ENCODE measurements around the gene LINGO1.

LINGO1 gene

GRCh38 chr15:77584691-77585090 lies 48.0 kb downstream of the LINGO1 start:
- H3K36me3 ChIP-seq (ENCODE audit: control insufficient read depth in 1 of 2, insufficient read depth in 2 of 2, low read depth in 1 of 2, low read length in 2 of 2): no peaks in the 10 kb centered on the region
- no peak overlapping the region for H2AFZ ChIP-seq (ENCODE audit: low read depth, low read length)
- H3K14ac ChIP-seq (ENCODE audit: low read length in 2 of 2): no peak overlapping the region
- no peak overlapping the region for H2BK120ac ChIP-seq (ENCODE audit: low read depth, low read length)
- no peak overlapping the region for H3K27ac ChIP-seq (ENCODE audit: low read length, poor library complexity, severe bottlenecking)
- no peak for DNase-seq
- no peaks in the 10 kb centered on the region for H3K4me1 ChIP-seq (ENCODE audit: control insufficient read depth, insufficient read depth, low read depth, low read length)
- H3K27me3 ChIP-seq (ENCODE audit: control insufficient read depth in 1 of 2, insufficient read depth in 1 of 2, low read length in 2 of 2): peaks cover 61 to 76% of the 10 kb centered on the region in 2 experiments
- H3K18ac ChIP-seq (ENCODE audit: low read depth in 1 of 2, low read length in 2 of 2): no peak overlapping the region
- H2BK5ac ChIP-seq (ENCODE audit: low read depth, low read length, poor library complexity, severe bottlenecking): no peak overlapping the region
- H3K79me1 ChIP-seq (replicated peaks; ENCODE audit: low read length, poor library complexity, severe bottlenecking): no peaks in the 10 kb centered on the region
- no peak overlapping the region for H3K9ac ChIP-seq (ENCODE audit: low read length)
- no peak overlapping the region for H3K4ac ChIP-seq (ENCODE audit: low read depth in 1 of 2, low read length in 2 of 2)
- H4K8ac ChIP-seq (ENCODE audit: low read length): no peak overlapping the region
- H2BK15ac ChIP-seq (ENCODE audit: low read depth, poor library complexity, severe bottlenecking): no peak overlapping the region
- H3K4me3 ChIP-seq (ENCODE audit: insufficient read depth in 1 of 2, low read depth in 1 of 2, low read length in 2 of 2): no peak overlapping the region
- H3K4me2 ChIP-seq (ENCODE audit: low read length, poor library complexity, severe bottlenecking): no peak overlapping the region
- no peak overlapping the region for H2AK5ac ChIP-seq (ENCODE audit: low read length, severe bottlenecking)
- WGBS: 72% methylated on average over 11 of the region's 11 CpGs
- no peak overlapping the region for H3K23ac ChIP-seq (ENCODE audit: low read length in 2 of 2)
- no peak overlapping the region for H4K91ac ChIP-seq (ENCODE audit: low read length)
- H2BK12ac ChIP-seq (ENCODE audit: low read length in 2 of 2): no peak overlapping the region
- H3K9me3 ChIP-seq (ENCODE audit: control insufficient read depth, low read length): peaks cover 3% of the 10 kb centered on the region

- Histone ChIP-seq H3K27me3 (ENCODE audit: control insufficient read depth in 1 of 2, insufficient read depth in 1 of 2, low read length in 2 of 2) (peaks cover 60 to 76% of the 10 kb centered on the region in 2 experiments), H2AFZ (ENCODE audit: low read depth, low read length) (no peak overlapping the region), H3K23ac (ENCODE audit: low read length in 2 of 2) (no peak overlapping the region), H3K4me3 (ENCODE audit: insufficient read depth in 1 of 2, low read depth in 1 of 2, low read length in 2 of 2) (no peak overlapping the region), H3K27ac (ENCODE audit: low read length, poor library complexity, severe bottlenecking) (no peak overlapping the region), H3K36me3 (ENCODE audit: control insufficient read depth in 1 of 2, insufficient read depth in 2 of 2, low read depth in 1 of 2, low read length in 2 of 2) (no peaks in the 10 kb centered on the region), H2BK12ac (ENCODE audit: low read length in 2 of 2) (no peak overlapping the region), H2AK5ac (ENCODE audit: low read length, severe bottlenecking) (no peak overlapping the region), H3K9ac (ENCODE audit: low read length) (no peak overlapping the region), H3K4me2 (ENCODE audit: low read length, poor library complexity, severe bottlenecking) (no peak overlapping the region), H3K9me3 (ENCODE audit: control insufficient read depth, low read length) (peaks cover 3% of the 10 kb centered on the region), H4K8ac (ENCODE audit: low read length) (no peak overlapping the region), H2BK120ac (ENCODE audit: low read depth, low read length) (no peak overlapping the region), H3K79me1 (replicated peaks; ENCODE audit: low read length, poor library complexity, severe bottlenecking) (no peaks in the 10 kb centered on the region), H2BK5ac (ENCODE audit: low read depth, low read length, poor library complexity, severe bottlenecking) (no peak overlapping the region), H2BK15ac (ENCODE audit: low read depth, poor library complexity, severe bottlenecking) (no peak overlapping the region), H3K4ac (ENCODE audit: low read depth in 1 of 2, low read length in 2 of 2) (no peak overlapping the region), H3K14ac (ENCODE audit: low read length in 2 of 2) (no peak overlapping the region), H4K91ac (ENCODE audit: low read length) (no peak overlapping the region), H3K18ac (ENCODE audit: low read depth in 1 of 2, low read length in 2 of 2) (no peak overlapping the region), H3K4me1 (ENCODE audit: control insufficient read depth, insufficient read depth, low read depth, low read length) (no peaks in the 10 kb centered on the region)
- WGBS: 34% methylated on average over 7 of the region's 7 CpGs
- no peak for DNase-seq
Observed at GRCh38 chr15:77584201-77584600, 48.5 kb downstream of the LINGO1 start.

- no peaks in the 10 kb centered on the region for H3K4me1 ChIP-seq (ENCODE audit: control insufficient read depth, insufficient read depth, low read depth, low read length)
- H3K4me2 ChIP-seq (ENCODE audit: low read length, poor library complexity, severe bottlenecking): no peak overlapping the region
- no peak overlapping the region for H2AK5ac ChIP-seq (ENCODE audit: low read length, severe bottlenecking)
- no peak overlapping the region for H2BK12ac ChIP-seq (ENCODE audit: low read length in 2 of 2)
- H3K23ac ChIP-seq (ENCODE audit: low read length in 2 of 2): no peak overlapping the region
- H3K4me3 ChIP-seq (ENCODE audit: insufficient read depth in 1 of 2, low read depth in 1 of 2, low read length in 2 of 2): no peak overlapping the region
- no peak overlapping the region for H3K9ac ChIP-seq (ENCODE audit: low read length)
- H2BK15ac ChIP-seq (ENCODE audit: low read depth, poor library complexity, severe bottlenecking): no peak overlapping the region
- peaks cover 3% of the 10 kb centered on the region for H3K9me3 ChIP-seq (ENCODE audit: control insufficient read depth, low read length)
- H4K8ac ChIP-seq (ENCODE audit: low read length): no peak overlapping the region
- H3K27me3 ChIP-seq (ENCODE audit: control insufficient read depth in 1 of 2, insufficient read depth in 1 of 2, low read length in 2 of 2): peaks cover 60 to 72% of the 10 kb centered on the region in 2 experiments
- DNase-seq: no peak
- no peak overlapping the region for H3K27ac ChIP-seq (ENCODE audit: low read length, poor library complexity, severe bottlenecking)
- no peaks in the 10 kb centered on the region for H3K36me3 ChIP-seq (ENCODE audit: control insufficient read depth in 1 of 2, insufficient read depth in 2 of 2, low read depth in 1 of 2, low read length in 2 of 2)
- no peak overlapping the region for H3K18ac ChIP-seq (ENCODE audit: low read depth in 1 of 2, low read length in 2 of 2)
- WGBS: 73% methylated on average over 5 of the region's 5 CpGs
- no peak overlapping the region for H4K91ac ChIP-seq (ENCODE audit: low read length)
- H2AFZ ChIP-seq (ENCODE audit: low read depth, low read length): no peak overlapping the region
- no peak overlapping the region for H2BK5ac ChIP-seq (ENCODE audit: low read depth, low read length, poor library complexity, severe bottlenecking)
- H2BK120ac ChIP-seq (ENCODE audit: low read depth, low read length): no peak overlapping the region
- H3K14ac ChIP-seq (ENCODE audit: low read length in 2 of 2): no peak overlapping the region
- H3K79me1 ChIP-seq (replicated peaks; ENCODE audit: low read length, poor library complexity, severe bottlenecking): no peaks in the 10 kb centered on the region
- no peak overlapping the region for H3K4ac ChIP-seq (ENCODE audit: low read depth in 1 of 2, low read length in 2 of 2)
Observed at GRCh38 chr15:77582763-77583162, 49.9 kb downstream of the LINGO1 start.

- no peak for DNase-seq
- no peak overlapping the region for H2BK120ac ChIP-seq (ENCODE audit: low read depth, low read length)
- no peak overlapping the region for H3K9ac ChIP-seq (ENCODE audit: low read length)
- no peak overlapping the region for H2BK5ac ChIP-seq (ENCODE audit: low read depth, low read length, poor library complexity, severe bottlenecking)
- no peaks in the 10 kb centered on the region for H3K79me1 ChIP-seq (replicated peaks; ENCODE audit: low read length, poor library complexity, severe bottlenecking)
- no peaks in the 10 kb centered on the region for H3K4me1 ChIP-seq (ENCODE audit: control insufficient read depth, insufficient read depth, low read depth, low read length)
- no peak overlapping the region for H3K23ac ChIP-seq (ENCODE audit: low read length in 2 of 2)
- H2BK12ac ChIP-seq (ENCODE audit: low read length in 2 of 2): no peak overlapping the region
- H2BK15ac ChIP-seq (ENCODE audit: low read depth, poor library complexity, severe bottlenecking): no peak overlapping the region
- no peak overlapping the region for H3K27ac ChIP-seq (ENCODE audit: low read length, poor library complexity, severe bottlenecking)
- H3K4ac ChIP-seq (ENCODE audit: low read depth in 1 of 2, low read length in 2 of 2): no peak overlapping the region
- no peaks in the 10 kb centered on the region for H3K36me3 ChIP-seq (ENCODE audit: control insufficient read depth in 1 of 2, insufficient read depth in 2 of 2, low read depth in 1 of 2, low read length in 2 of 2)
- peaks cover 58 to 75% of the 10 kb centered on the region in 2 experiments for H3K27me3 ChIP-seq (ENCODE audit: control insufficient read depth in 1 of 2, insufficient read depth in 1 of 2, low read length in 2 of 2)
- no peak overlapping the region for H3K18ac ChIP-seq (ENCODE audit: low read depth in 1 of 2, low read length in 2 of 2)
- no peak overlapping the region for H3K4me2 ChIP-seq (ENCODE audit: low read length, poor library complexity, severe bottlenecking)
- peaks cover 3% of the 10 kb centered on the region for H3K9me3 ChIP-seq (ENCODE audit: control insufficient read depth, low read length)
- no peak overlapping the region for H2AFZ ChIP-seq (ENCODE audit: low read depth, low read length)
- no peak overlapping the region for H3K14ac ChIP-seq (ENCODE audit: low read length in 2 of 2)
- WGBS: 91% methylated on average over 18 of the region's 18 CpGs
- no peak overlapping the region for H2AK5ac ChIP-seq (ENCODE audit: low read length, severe bottlenecking)
- H3K4me3 ChIP-seq (ENCODE audit: insufficient read depth in 1 of 2, low read depth in 1 of 2, low read length in 2 of 2): no peak overlapping the region
- H4K8ac ChIP-seq (ENCODE audit: low read length): no peak overlapping the region
- no peak overlapping the region for H4K91ac ChIP-seq (ENCODE audit: low read length)
Observed at GRCh38 chr15:77581896-77582569, 50.7 kb downstream of the LINGO1 start.
